HEK293 (cell line): ENCODE results near the gene ZNF641.

Experiments used
- CTCF ChIA-PET: fragments of 350-600 bp; formaldehyde crosslinking; extraction: SDS; loops from one replicate; lab custom pipeline; 2021; ENCODE audit warnings: antibody characterized with exemption; lab: Yijun Ruan, JAX
- POLR2A ChIA-PET: fragments of 300-600 bp; formaldehyde crosslinking; extraction: SDS; loops from one replicate; lab custom pipeline; 2020; ENCODE audit warnings: antibody characterized with exemption, inconsistent platforms; lab: Yijun Ruan, JAX
- H3K27ac ChIP-seq: fragments of 200-500 bp; sonication (Bioruptor generic); 2 replicates; pipeline ENCODE4 v1.5.1; 2014; ENCODE audit warnings: low read depth, low read length, control low read depth, inconsistent platforms; ENCODE audit errors: extremely low read depth
- H3K36me3 ChIP-seq, 2 experiments: fragments of 200-500 bp in 1 of 2; sonication (Bioruptor generic) in 1 of 2; 1 replicate in 1 of 2; 2 replicates in 1 of 2; pipeline ENCODE4 v1.5.1; 2014 to 2017; ENCODE audit warnings: inconsistent platforms in 2 of 2, low read length in 2 of 2; ENCODE audit not compliant: control insufficient read depth in 2 of 2, insufficient read depth in 1 of 2
- H3K4me1 ChIP-seq: fragments of 200-500 bp; sonication (Bioruptor generic); 2 replicates; pipeline ENCODE4 v1.5.1; 2014; ENCODE audit warnings: mild to moderate bottlenecking, low read length, inconsistent platforms; ENCODE audit not compliant: control insufficient read depth, insufficient read depth
- H3K4me3 ChIP-seq: 2 replicates; pipeline ENCODE4 v1.5.1; 2011; ENCODE audit warnings: low read depth, mild to moderate bottlenecking, control low read depth, low read length, moderate library complexity
- H3K9me3 ChIP-seq: fragments of 200-500 bp; sonication (Bioruptor generic); 2 replicates; pipeline ENCODE4 v1.5.1; 2014; ENCODE audit warnings: low read depth, low read length, inconsistent platforms; ENCODE audit not compliant: control insufficient read depth, insufficient read depth
- ELK4 ChIP-seq: IDR thresholded peaks from 2 replicates; pipeline ENCODE4 v1.6.1; 2011; ENCODE audit warnings: mild to moderate bottlenecking, low read depth, low read length, borderline replicate concordance
- PATZ1 ChIP-seq: fragments of 450-650 bp; formaldehyde crosslinking; IDR thresholded peaks from 2 replicates; pipeline ENCODE4 v1.5.1; 2016; ENCODE audit warnings: missing biosample characterization, missing genetic modification characterization
- SCRT2 ChIP-seq: fragments of 450-650 bp; formaldehyde crosslinking; IDR thresholded peaks from 2 replicates; pipeline ENCODE4 v1.5.1; 2016; ENCODE audit warnings: missing biosample characterization, missing genetic modification characterization
- TRIM28 ChIP-seq: IDR thresholded peaks from 2 replicates; pipeline ENCODE4 v1.6.1; 2011; ENCODE audit warnings: low read length, control low read depth, borderline replicate concordance
- ZBTB11 ChIP-seq: fragments of 450-650 bp; formaldehyde crosslinking; conservative IDR thresholded peaks from 2 replicates; pipeline ENCODE4 v1.5.1; 2016; ENCODE audit warnings: low read depth, missing biosample characterization, missing genetic modification characterization
- ZBTB20 ChIP-seq: fragments of 450-650 bp; formaldehyde crosslinking; IDR thresholded peaks from 2 replicates; pipeline ENCODE4 v1.5.1; 2016; ENCODE audit warnings: missing biosample characterization, missing genetic modification characterization
- ZBTB21 ChIP-seq: fragments of 450-650 bp; formaldehyde crosslinking; IDR thresholded peaks from 2 replicates; pipeline ENCODE4 v1.5.1; 2017; ENCODE audit warnings: missing biosample characterization, missing genetic modification characterization
- ZBTB6 ChIP-seq: fragments of 450-650 bp; formaldehyde crosslinking; IDR thresholded peaks from 2 replicates; pipeline ENCODE4 v1.5.1; 2017; ENCODE audit warnings: missing biosample characterization, missing genetic modification characterization
- ZBTB7A ChIP-seq: fragments of 450-650 bp; formaldehyde crosslinking; IDR thresholded peaks from 2 replicates; pipeline ENCODE4 v1.5.1; 2016; ENCODE audit warnings: low read depth, missing biosample characterization, missing genetic modification characterization
- ZFHX2 ChIP-seq: fragments of 450-650 bp; formaldehyde crosslinking; conservative IDR thresholded peaks from 2 replicates; pipeline ENCODE4 v1.5.1; 2016; ENCODE audit warnings: missing biosample characterization, missing genetic modification characterization
- ZNF138 ChIP-seq: fragments of 450-650 bp; formaldehyde crosslinking; IDR thresholded peaks from 2 replicates; pipeline ENCODE4 v1.5.1; 2016; ENCODE audit warnings: missing biosample characterization, missing genetic modification characterization, borderline replicate concordance
- ZNF2 ChIP-seq: fragments of 450-650 bp; formaldehyde crosslinking; IDR thresholded peaks from 2 replicates; pipeline ENCODE4 v1.5.1; 2016; ENCODE audit warnings: missing biosample characterization, missing genetic modification characterization
- ZNF223 ChIP-seq: fragments of 450-650 bp; formaldehyde crosslinking; IDR thresholded peaks from 2 replicates; pipeline ENCODE4 v1.5.1; 2016; ENCODE audit warnings: missing biosample characterization, missing genetic modification characterization
- ZNF26 ChIP-seq: fragments of 450-650 bp; formaldehyde crosslinking; IDR thresholded peaks from 2 replicates; pipeline ENCODE4 v1.5.1; 2016; ENCODE audit warnings: missing biosample characterization, missing genetic modification characterization
- ZNF501 ChIP-seq: fragments of 450-650 bp; formaldehyde crosslinking; IDR thresholded peaks from 2 replicates; pipeline ENCODE4 v1.5.1; 2016; ENCODE audit warnings: missing biosample characterization, missing genetic modification characterization
- ZNF530 ChIP-seq: fragments of 450-650 bp; formaldehyde crosslinking; IDR thresholded peaks from 2 replicates; pipeline ENCODE4 v1.5.1; 2016; ENCODE audit warnings: low read depth, missing biosample characterization, missing genetic modification characterization
- ZNF580 ChIP-seq: fragments of 450-650 bp; formaldehyde crosslinking; IDR thresholded peaks from 2 replicates; pipeline ENCODE4 v1.5.1; 2016; ENCODE audit warnings: missing biosample characterization, missing genetic modification characterization
- ZNF621 ChIP-seq: fragments of 450-650 bp; formaldehyde crosslinking; IDR thresholded peaks from 2 replicates; pipeline ENCODE4 v1.5.1; 2017; ENCODE audit warnings: missing biosample characterization, missing genetic modification characterization
- ZNF692 ChIP-seq: fragments of 450-650 bp; formaldehyde crosslinking; IDR thresholded peaks from 2 replicates; pipeline ENCODE4 v1.5.1; 2016; ENCODE audit warnings: missing biosample characterization, missing genetic modification characterization
- ZSCAN30 ChIP-seq: fragments of 450-650 bp; IDR thresholded peaks from 2 replicates; pipeline ENCODE4 v1.5.1; 2018; ENCODE audit warnings: missing biosample characterization, mild to moderate bottlenecking, missing genetic modification characterization, moderate library complexity

ZNF641 gene

GRCh38 chr12:48296586-48297282, 54.0 kb downstream of the ZNF641 start (continued):
- TF ChIP-seq ZBTB11 (peak; percentile 30; the same call in 1 of the 2 replicates), ZNF580 (tag by site-specific recombination) (no peak), ELK4 (no peak)

GRCh38 chr12:48292040-48292439, 58.7 kb downstream of the ZNF641 start:
- H3K4me1 ChIP-seq = no peaks in the 10 kb centered on the region
- CTCF ChIA-PET = no interaction called here
- no peaks in the 10 kb centered on the region for H3K36me3 ChIP-seq
- no peak overlapping the region for H3K27ac ChIP-seq
- H3K9me3 ChIP-seq = no peaks in the 10 kb centered on the region
- POLR2A ChIA-PET = no interaction called here
- no peak overlapping the region for H3K4me3 ChIP-seq
- TF ChIP-seq SCRT2 (no peak), ZBTB21 (no peak), PATZ1 (tag by site-specific recombination) (no peak), ZNF138 (no peak), ZNF501 (tag by site-specific recombination) (no peak), TRIM28 (no peak), ZSCAN30 (no peak), ZNF26 (tag by site-specific recombination) (no peak), ZFHX2 (tag by site-specific recombination) (no peak), ZBTB6 (tag by site-specific recombination) (no peak)

GRCh38 chr12:48291511-48291910, 59.2 kb downstream of the ZNF641 start:
- Histone ChIP-seq H3K9me3 (no peaks in the 10 kb centered on the region), H3K4me3 (no peak overlapping the region), H3K27ac (no peak overlapping the region), H3K36me3 (no peaks in the 10 kb centered on the region), H3K4me1 (no peaks in the 10 kb centered on the region)
- ChIA-PET CTCF (no interaction called here), POLR2A (no interaction called here)
- TF ChIP-seq ZNF2 (no peak), ZBTB20 (tag by site-specific recombination) (no peak), ZBTB7A (tag by site-specific recombination) (no peak), ZNF530 (tag by site-specific recombination) (no peak), ZNF692 (tag by site-specific recombination) (no peak), ZNF621 (no peak), ZNF223 (tag by site-specific recombination) (no peak)
